Panc1 (cell line): ENCODE data around the gene NKPD1. TPM values are rescaled to one million over a fixed set of nuclear protein-coding genes. Genes with fewer than 3 reads are reported as not detected.

Experiments
- ATAC-seq: fragments of 200-7000 bp; cut with Tn5 transposase; 2 replicates; pipeline ENCODE4 v1.9.1; 2020; ENCODE audit warnings: mild to moderate bottlenecking, moderate library complexity
- BruUV-seq: library from RNA; stranded (reverse); fragments of 400-500 nt; replicated peaks from 2 replicates; lab custom pipeline; 2021; lab: Mats Ljungman, UMichigan
- CTCF ChIA-PET: fragments of 300-600 bp; sonication (Branson Sonifier 250); formaldehyde crosslinking; loops from one replicate; lab custom pipeline; 2022; ENCODE audit warnings: antibody characterized with exemption; lab: Charles Lee
- POLR2A ChIA-PET: fragments of 300-600 bp; sonication (Branson Sonifier 250); formaldehyde crosslinking; loops from one replicate; lab custom pipeline; 2022; ENCODE audit warnings: antibody characterized with exemption; lab: Charles Lee
- DNase-seq: peaks from one replicate; pipeline ENCODE4 v3.0.0-alpha.2; 2010; ENCODE audit warnings: low read depth, low spot score
- H3K27ac ChIP-seq: 2 replicates; pipeline ENCODE4 v1.5.1; 2011; ENCODE audit warnings: mild to moderate bottlenecking, low read length, inconsistent platforms
- H3K27me3 ChIP-seq: fragments of 200-500 bp; sonication (Bioruptor generic); 2 replicates; pipeline ENCODE4 v1.6.0; 2014; ENCODE audit warnings: low read length, inconsistent platforms; ENCODE audit not compliant: control insufficient read depth, insufficient read depth
- H3K36me3 ChIP-seq: fragments of 200-500 bp; sonication (Bioruptor generic); 2 replicates; pipeline ENCODE4 v1.5.1; 2014; ENCODE audit warnings: inconsistent platforms, mild to moderate bottlenecking, low read length, moderate library complexity; ENCODE audit not compliant: control insufficient read depth, insufficient read depth
- H3K4me1 ChIP-seq: 2 replicates; pipeline ENCODE4 v1.5.1; 2011; ENCODE audit warnings: inconsistent platforms, mild to moderate bottlenecking, low read length, moderate library complexity; ENCODE audit not compliant: control insufficient read depth, insufficient read depth
- H3K4me3 ChIP-seq, 2 experiments: 2 replicates each; pipeline ENCODE4 v1.5.1; 2011 to 2012; ENCODE audit warnings: low read depth in 2 of 2, low read length in 2 of 2, mild to moderate bottlenecking in 2 of 2, inconsistent platforms in 1 of 2, moderate library complexity in 1 of 2
- H3K9me3 ChIP-seq: fragments of 200-500 bp; sonication (Bioruptor generic); 2 replicates; pipeline ENCODE4 v1.5.1; 2014; ENCODE audit warnings: low read depth, mild to moderate bottlenecking, inconsistent platforms, low read length, moderate library complexity; ENCODE audit not compliant: control insufficient read depth, insufficient read depth
- CTCF ChIP-seq: fragments of 450-650 bp; IDR thresholded peaks from 2 replicates; pipeline ENCODE4 v1.5.1; 2017; ENCODE audit warnings: mild to moderate bottlenecking
- POLR2AphosphoS5 ChIP-seq: IDR thresholded peaks from 2 replicates; pipeline ENCODE4 v1.6.1; 2012; ENCODE audit warnings: mild to moderate bottlenecking, low read depth, low read length, moderate library complexity
- SIN3A ChIP-seq: IDR thresholded peaks from 2 replicates; pipeline ENCODE4 v1.6.1; 2012; ENCODE audit warnings: low read depth, mild to moderate bottlenecking, low read length, moderate library complexity, borderline replicate concordance; ENCODE audit not compliant: insufficient read depth
- TCF7L2 ChIP-seq: IDR thresholded peaks from 2 replicates; pipeline ENCODE4 v1.6.1; 2011; ENCODE audit warnings: mild to moderate bottlenecking, low read depth, low read length, inconsistent platforms
- in situ Hi-C: cut with HindIII; loops from 2 replicates; pipeline ENCODE4 v1.10.0; 2016; ENCODE audit warnings: low sequenced_read_pairs, low pct_unique_long_range_greater_than_20kb
- intact Hi-C: fragments of 100-400 bp; cut with micrococcal nuclease; formaldehyde crosslinking; loops from one replicate; pipeline ENCODE4 v1.10.0; 2022; ENCODE audit not compliant: unreplicated experiment
- total RNA-seq: library from RNA; stranded (reverse); gene quantifications from one replicate; pipeline ENCODE4 v1.2.1, GENCODE V29; 2021; ENCODE audit not compliant: unreplicated experiment
- TF ChIP-seq, protein P1 (sequence below), 2 experiments: IDR thresholded peaks; 2 replicates each; pipeline ENCODE4 v1.6.1; 2011 to 2012; ENCODE audit warnings: low read depth in 2 of 2, control low read depth in 1 of 2, low read length in 1 of 2, mild to moderate bottlenecking in 1 of 2, moderate library complexity in 1 of 2; ENCODE audit not compliant: insufficient read depth in 1 of 2

Gene NKPD1
- total RNA-seq, 1 experiment from 2014 or later = 0.05 TPM

- Histone ChIP-seq H3K36me3 (no peaks in the 10 kb centered on the region), H3K27ac (no peak overlapping the region), H3K4me3 (no peak overlapping the region), H3K9me3 (no peaks in the 10 kb centered on the region), H3K4me1 (no peaks in the 10 kb centered on the region), H3K27me3 (no peaks in the 10 kb centered on the region)
- BruUV-seq = no TSS peak
- in situ Hi-C loops = no loop called here
- ATAC-seq (no peak), DNase-seq (no peak)
- TF ChIP-seq TCF7L2 = no peak
- no peak for TF ChIP-seq POLR2AphosphoS5
- no peak for TF ChIP-seq SIN3A
- TF ChIP-seq, protein P1, sequence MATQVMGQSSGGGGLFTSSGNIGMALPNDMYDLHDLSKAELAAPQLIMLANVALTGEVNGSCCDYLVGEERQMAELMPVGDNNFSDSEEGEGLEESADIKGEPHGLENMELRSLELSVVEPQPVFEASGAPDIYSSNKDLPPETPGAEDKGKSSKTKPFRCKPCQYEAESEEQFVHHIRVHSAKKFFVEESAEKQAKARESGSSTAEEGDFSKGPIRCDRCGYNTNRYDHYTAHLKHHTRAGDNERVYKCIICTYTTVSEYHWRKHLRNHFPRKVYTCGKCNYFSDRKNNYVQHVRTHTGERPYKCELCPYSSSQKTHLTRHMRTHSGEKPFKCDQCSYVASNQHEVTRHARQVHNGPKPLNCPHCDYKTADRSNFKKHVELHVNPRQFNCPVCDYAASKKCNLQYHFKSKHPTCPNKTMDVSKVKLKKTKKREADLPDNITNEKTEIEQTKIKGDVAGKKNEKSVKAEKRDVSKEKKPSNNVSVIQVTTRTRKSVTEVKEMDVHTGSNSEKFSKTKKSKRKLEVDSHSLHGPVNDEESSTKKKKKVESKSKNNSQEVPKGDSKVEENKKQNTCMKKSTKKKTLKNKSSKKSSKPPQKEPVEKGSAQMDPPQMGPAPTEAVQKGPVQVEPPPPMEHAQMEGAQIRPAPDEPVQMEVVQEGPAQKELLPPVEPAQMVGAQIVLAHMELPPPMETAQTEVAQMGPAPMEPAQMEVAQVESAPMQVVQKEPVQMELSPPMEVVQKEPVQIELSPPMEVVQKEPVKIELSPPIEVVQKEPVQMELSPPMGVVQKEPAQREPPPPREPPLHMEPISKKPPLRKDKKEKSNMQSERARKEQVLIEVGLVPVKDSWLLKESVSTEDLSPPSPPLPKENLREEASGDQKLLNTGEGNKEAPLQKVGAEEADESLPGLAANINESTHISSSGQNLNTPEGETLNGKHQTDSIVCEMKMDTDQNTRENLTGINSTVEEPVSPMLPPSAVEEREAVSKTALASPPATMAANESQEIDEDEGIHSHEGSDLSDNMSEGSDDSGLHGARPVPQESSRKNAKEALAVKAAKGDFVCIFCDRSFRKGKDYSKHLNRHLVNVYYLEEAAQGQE (IDR thresholded peaks at IDR 0.05; ENCODE audit: insufficient read depth in 1 of 2, low read depth in 2 of 2, low read length in 1 of 2) = no peak
- no peak for TF ChIP-seq CTCF
- ChIA-PET POLR2A (no interaction called here), CTCF (no interaction called here)
- intact Hi-C loops = no loop called here
Measured at GRCh38 chr19:45184115-45184514, 23.3 kb upstream of the NKPD1 start.

- DNase-seq = no peak
- Histone ChIP-seq H3K4me1 (no peaks in the 10 kb centered on the region), H3K27ac (no peak overlapping the region), H3K4me3 (no peak overlapping the region), H3K27me3 (no peaks in the 10 kb centered on the region), H3K36me3 (no peaks in the 10 kb centered on the region), H3K9me3 (no peaks in the 10 kb centered on the region)
- no peak for ATAC-seq
- TF ChIP-seq TCF7L2 (no peak), CTCF (no peak)
- TF ChIP-seq, protein P1 (IDR thresholded peaks at IDR 0.05; ENCODE audit: insufficient read depth in 1 of 2, low read depth in 2 of 2, low read length in 1 of 2) = no peak
- POLR2A ChIA-PET = no interaction called here
- no TSS peak for BruUV-seq
- intact Hi-C loops (no loop called here), in situ Hi-C loops (no loop called here)
- CTCF ChIA-PET = interaction anchor here (0.6 kb wide), 1 partner anchor 18 kb away, joined by 3 read pairs; no protein-coding TSS in a partner anchor
Measured at GRCh38 chr19:45182758-45183157, 22.0 kb upstream of the NKPD1 start.
